GM10266 (cell line): ENCODE measurements around the gene SLC25A25.
A peak's percentile ranks its signal among the peaks of the same experiment; 100 is the strongest.
"Not testable (repeated sequence)": the region's sequence is repeated elsewhere in the genome, so short reads cannot be mapped to it uniquely, and the experiment has no call there.

Experiments
- DNase-seq: peaks from one replicate; pipeline ENCODE4 v3.0.0; 2012; ENCODE audit errors: extremely low spot score
- TF ChIP-seq, protein P1 (sequence below): IDR thresholded peaks from 2 replicates; pipeline ENCODE4 v1.5.1; 2012; ENCODE audit warnings: mild to moderate bottlenecking, low read depth; ENCODE audit not compliant: control insufficient read depth, insufficient read depth; ENCODE audit errors: missing control alignments

The SLC25A25 gene

GRCh38 chr9:128026255-128026772 is 41.7 kb upstream of the SLC25A25 start:
- peak; percentile 42 for DNase-seq
- TF ChIP-seq, protein P1, sequence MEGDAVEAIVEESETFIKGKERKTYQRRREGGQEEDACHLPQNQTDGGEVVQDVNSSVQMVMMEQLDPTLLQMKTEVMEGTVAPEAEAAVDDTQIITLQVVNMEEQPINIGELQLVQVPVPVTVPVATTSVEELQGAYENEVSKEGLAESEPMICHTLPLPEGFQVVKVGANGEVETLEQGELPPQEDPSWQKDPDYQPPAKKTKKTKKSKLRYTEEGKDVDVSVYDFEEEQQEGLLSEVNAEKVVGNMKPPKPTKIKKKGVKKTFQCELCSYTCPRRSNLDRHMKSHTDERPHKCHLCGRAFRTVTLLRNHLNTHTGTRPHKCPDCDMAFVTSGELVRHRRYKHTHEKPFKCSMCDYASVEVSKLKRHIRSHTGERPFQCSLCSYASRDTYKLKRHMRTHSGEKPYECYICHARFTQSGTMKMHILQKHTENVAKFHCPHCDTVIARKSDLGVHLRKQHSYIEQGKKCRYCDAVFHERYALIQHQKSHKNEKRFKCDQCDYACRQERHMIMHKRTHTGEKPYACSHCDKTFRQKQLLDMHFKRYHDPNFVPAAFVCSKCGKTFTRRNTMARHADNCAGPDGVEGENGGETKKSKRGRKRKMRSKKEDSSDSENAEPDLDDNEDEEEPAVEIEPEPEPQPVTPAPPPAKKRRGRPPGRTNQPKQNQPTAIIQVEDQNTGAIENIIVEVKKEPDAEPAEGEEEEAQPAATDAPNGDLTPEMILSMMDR, result no peak

DNA sequence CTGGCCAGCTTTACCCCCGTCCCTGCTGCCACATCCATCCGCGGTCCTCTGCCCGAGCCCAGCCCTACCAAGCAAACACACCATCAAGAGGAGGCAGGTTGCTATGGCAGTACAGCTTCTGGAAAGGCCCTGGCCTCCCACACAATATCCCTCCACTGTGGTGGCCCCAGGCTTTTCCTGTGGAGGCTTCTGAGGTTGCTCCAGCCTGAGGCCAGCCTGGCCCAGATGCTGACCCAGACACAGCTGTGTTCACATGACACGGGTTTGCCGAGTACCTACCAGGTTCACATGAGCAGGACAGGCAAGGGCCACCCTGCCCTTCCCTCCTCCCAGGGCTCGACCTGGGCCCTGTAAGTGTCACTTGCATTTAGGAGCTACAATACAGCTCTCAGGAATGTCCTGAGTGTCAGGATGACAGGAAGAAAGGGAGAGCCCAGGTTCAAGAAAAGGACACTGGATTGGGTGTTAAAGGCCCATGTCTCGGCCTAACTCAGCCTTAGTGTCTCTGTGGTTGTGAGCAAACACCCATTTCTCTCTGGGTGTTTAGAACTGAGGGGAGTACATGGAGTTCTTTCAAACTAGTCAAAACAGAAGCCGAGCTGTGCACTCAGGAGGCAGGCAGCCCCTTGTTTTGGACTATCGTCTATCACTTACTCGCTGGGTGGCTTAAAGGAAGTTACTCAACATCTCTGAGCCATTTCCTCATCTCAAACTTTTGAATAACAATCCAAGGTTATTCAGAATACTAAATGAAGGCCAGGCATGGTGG is 41.1 kb upstream of the SLC25A25 start:
- TF ChIP-seq, protein P1, result no peak
- DNase-seq, result peak; percentile 27

- TF ChIP-seq, protein P1, result no peak
- no peak for DNase-seq
Measured at GRCh38 chr9:128027705-128028104, 40.3 kb upstream of the SLC25A25 start.

GRCh38 chr9:128033609-128034008 is 34.4 kb upstream of the SLC25A25 start:
- no peak for DNase-seq
- TF ChIP-seq, protein P1, result no peak

DNA sequence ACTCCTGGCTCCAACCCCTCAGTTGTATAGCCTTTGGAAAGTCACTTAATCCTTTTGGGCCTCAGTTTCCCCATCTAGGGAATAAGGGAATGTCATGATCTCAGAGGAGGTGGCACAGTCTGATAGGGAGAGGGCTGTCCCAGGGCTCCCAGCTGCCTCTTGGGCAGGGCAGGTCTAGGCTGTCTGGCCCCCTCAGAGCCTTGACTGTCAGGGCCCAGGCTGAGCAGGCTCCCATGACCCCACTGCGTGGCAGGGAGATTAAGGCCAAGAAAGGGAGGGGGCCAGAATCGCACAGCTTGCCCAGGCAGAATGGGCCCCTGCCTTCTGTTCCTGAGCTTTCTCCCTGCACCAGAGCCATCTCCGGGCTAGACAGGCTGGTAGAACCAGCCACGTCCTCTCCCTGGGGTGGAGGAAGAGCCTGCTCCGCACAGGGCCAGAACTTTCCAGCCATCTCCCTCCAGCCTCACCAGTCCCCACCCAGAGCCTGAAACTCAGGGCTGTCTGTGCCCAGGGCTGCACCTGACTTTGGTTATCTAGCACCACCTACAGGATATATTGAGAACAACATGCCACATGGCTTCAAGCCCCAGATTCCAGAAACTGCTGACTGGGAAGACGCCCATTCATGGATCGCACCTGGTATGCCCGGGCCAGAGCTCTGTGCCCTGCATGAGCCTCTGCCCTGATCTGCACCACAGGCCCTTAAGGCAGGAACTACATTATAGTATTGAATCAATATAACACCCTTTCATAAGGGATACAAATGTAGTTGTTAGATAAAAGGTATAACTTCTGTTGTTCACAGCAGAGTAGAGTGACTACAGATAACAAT is 33.0 kb upstream of the SLC25A25 start:
- peak; percentile 75 for DNase-seq

DNA sequence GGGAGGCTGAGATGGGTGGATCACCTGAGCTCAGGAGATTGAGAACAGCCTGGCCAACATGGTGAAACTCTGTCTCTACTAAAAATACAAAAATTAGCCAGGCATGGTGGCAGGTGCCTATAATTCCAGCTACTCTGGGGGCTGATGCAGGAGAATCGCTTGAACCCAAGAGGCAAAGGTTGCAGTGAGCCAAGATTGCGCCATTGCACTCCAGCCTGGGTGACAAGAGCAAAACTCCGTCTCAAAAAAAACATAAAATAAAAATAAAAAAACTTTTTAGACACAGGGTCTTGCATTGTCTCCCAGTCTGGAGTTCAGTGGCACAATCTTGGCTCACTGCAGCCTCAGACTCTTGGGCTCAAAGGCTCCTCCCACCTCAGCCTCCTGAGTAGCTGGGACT is 31.5 kb upstream of the SLC25A25 start:
- not testable (repeated sequence) for DNase-seq

More for the DNA sequence above, 33.0 kb upstream of the SLC25A25 start:
- TF ChIP-seq, protein P1, result peak; percentile 91

GRCh38 chr9:128040783-128041182 is 27.2 kb upstream of the SLC25A25 start:
- not testable (repeated sequence) for DNase-seq

GRCh38 chr9:128042043-128042442 is 26.0 kb upstream of the SLC25A25 start:
- DNase-seq, result no peak
- TF ChIP-seq, protein P1, result no peak
